T-helper 22 cell (primary cell): Measurements from ENCODE around the gene ATP5F1B.
"Not testable (repeated sequence)": the region's sequence is repeated elsewhere in the genome, so short reads cannot be mapped to it uniquely, and the experiment has no call there.

Experiments
- DNase-seq: peaks from one replicate; pipeline ENCODE4 v3.0.0-alpha.2; 2020; ENCODE audit warnings: low read depth

The ATP5F1B gene

GRCh38 chr12:56645717-56646446, at the start of gene ATP5F1B:
Gene ATP5F1B (minus strand): TSS chr12:56645984. CDS start chr12:56645963, 21 bp downstream.
- DNase-seq = peak; percentile 90

- DNase-seq = no peak
Measured at GRCh38 chr12:56694161-56694560, 48.4 kb upstream of the ATP5F1B start.

GRCh38 chr12:56688846-56689109, 43.0 kb upstream of the ATP5F1B start:
- DNase-seq = no peak

GRCh38 chr12:56688129-56688845, 42.5 kb upstream of the ATP5F1B start, which contains the start of gene PTGES3:
Gene PTGES3 (minus strand): TSS chr12:56688284. CDS start chr12:56687999, 285 bp downstream.
- peak; percentile 96 for DNase-seq

GRCh38 chr12:56687223-56688128, 41.7 kb upstream of the ATP5F1B start:
- peak; percentile 54 for DNase-seq

GRCh38 chr12:56684745-56685359, 39.1 kb upstream of the ATP5F1B start:
- DNase-seq = no peak

GRCh38 chr12:56682323-56682722, 36.5 kb upstream of the ATP5F1B start:
- no peak for DNase-seq

- no peak for DNase-seq
Measured at GRCh38 chr12:56679883-56680575, 34.2 kb upstream of the ATP5F1B start.

GRCh38 chr12:56678852-56679251, 33.1 kb upstream of the ATP5F1B start:
- no peak for DNase-seq

- DNase-seq = no peak
Measured at GRCh38 chr12:56677680-56678079, 31.9 kb upstream of the ATP5F1B start.

- DNase-seq = no peak
Measured at GRCh38 chr12:56676851-56677580, 31.2 kb upstream of the ATP5F1B start.

GRCh38 chr12:56671608-56672007, 25.8 kb upstream of the ATP5F1B start:
- DNase-seq = no peak

GRCh38 chr12:56670836-56671235, 25.1 kb upstream of the ATP5F1B start:
- no peak for DNase-seq

GRCh38 chr12:56668197-56668457, 22.3 kb upstream of the ATP5F1B start:
- no peak for DNase-seq

- DNase-seq = no peak
Measured at GRCh38 chr12:56661979-56662638, 16.3 kb upstream of the ATP5F1B start.

GRCh38 chr12:56661560-56661959, 15.8 kb upstream of the ATP5F1B start:
- no peak for DNase-seq

GRCh38 chr12:56658921-56659320, 13.1 kb upstream of the ATP5F1B start:
- no peak for DNase-seq

GRCh38 chr12:56657416-56658379, 11.9 kb upstream of the ATP5F1B start:
- no peak for DNase-seq

- not testable (repeated sequence) for DNase-seq
Measured at GRCh38 chr12:56653781-56654180, 8.0 kb upstream of the ATP5F1B start.
